ENCODE data around the gene MMP17.

- no peak for TF ChIP-seq EZH2 (IDR thresholded peaks at IDR 0.05; ENCODE audit: borderline replicate concordance, low read length)
- TF ChIP-seq, protein P1, sequence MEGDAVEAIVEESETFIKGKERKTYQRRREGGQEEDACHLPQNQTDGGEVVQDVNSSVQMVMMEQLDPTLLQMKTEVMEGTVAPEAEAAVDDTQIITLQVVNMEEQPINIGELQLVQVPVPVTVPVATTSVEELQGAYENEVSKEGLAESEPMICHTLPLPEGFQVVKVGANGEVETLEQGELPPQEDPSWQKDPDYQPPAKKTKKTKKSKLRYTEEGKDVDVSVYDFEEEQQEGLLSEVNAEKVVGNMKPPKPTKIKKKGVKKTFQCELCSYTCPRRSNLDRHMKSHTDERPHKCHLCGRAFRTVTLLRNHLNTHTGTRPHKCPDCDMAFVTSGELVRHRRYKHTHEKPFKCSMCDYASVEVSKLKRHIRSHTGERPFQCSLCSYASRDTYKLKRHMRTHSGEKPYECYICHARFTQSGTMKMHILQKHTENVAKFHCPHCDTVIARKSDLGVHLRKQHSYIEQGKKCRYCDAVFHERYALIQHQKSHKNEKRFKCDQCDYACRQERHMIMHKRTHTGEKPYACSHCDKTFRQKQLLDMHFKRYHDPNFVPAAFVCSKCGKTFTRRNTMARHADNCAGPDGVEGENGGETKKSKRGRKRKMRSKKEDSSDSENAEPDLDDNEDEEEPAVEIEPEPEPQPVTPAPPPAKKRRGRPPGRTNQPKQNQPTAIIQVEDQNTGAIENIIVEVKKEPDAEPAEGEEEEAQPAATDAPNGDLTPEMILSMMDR (IDR thresholded peaks at IDR 0.05; ENCODE audit: low read length) = no peak
These were observed 69.1 kb downstream of the MMP17 start for GRCh38 chr12:131897276-131897675.

All from OCI-LY1 (cell line).